D721Med (cell line): ENCODE data around the gene SRD5A3.
"Not testable (repeated sequence)": the region's sequence is repeated elsewhere in the genome, so short reads cannot be mapped to it uniquely, and the experiment has no call there.

Source experiments
- DNase-seq: peaks from one replicate; pipeline ENCODE4 v3.0.0; 2011; ENCODE audit warnings: low spot score; ENCODE audit not compliant: insufficient read length
- FAIRE-seq: peaks from 2 replicates; lab custom pipeline; 2011; peaks lifted over from hg19 to GRCh38; lab: Jason Lieb, UNC
- CTCF ChIP-seq: IDR thresholded peaks from 2 replicates; pipeline ENCODE4 v1.5.1; 2012; ENCODE audit warnings: mild to moderate bottlenecking, control low read depth; ENCODE audit not compliant: insufficient read depth; ENCODE audit errors: missing control alignments

The SRD5A3 gene

GRCh38 chr4:55345054-55345453 lies 988 bp upstream of the SRD5A3 start:
- FAIRE-seq (no peak), DNase-seq (no peak)
- no peak for TF ChIP-seq CTCF

DNA sequence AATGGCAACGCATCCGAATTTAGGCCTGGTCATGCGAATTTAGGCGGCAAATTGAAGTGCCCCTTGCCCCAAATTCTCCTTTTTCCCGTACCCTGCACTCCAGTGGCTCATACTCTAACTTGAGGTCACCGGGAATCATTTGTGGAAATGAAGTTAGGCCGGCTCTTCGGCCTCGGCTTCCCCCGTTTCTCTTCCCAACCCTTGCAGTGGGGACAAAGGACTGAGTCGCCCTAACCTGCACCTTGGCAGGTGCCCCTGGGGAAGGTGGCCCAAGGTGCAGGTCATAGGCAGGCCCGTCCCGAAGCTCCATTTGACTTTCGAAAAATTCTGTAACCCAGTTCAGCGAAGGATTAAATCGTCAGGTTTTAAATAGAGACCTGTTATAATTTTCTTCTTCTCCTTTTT lies 811 bp downstream of the SRD5A3 start:
- TF ChIP-seq CTCF, result no peak
- no peak for DNase-seq
- FAIRE-seq, result no peak

DNA sequence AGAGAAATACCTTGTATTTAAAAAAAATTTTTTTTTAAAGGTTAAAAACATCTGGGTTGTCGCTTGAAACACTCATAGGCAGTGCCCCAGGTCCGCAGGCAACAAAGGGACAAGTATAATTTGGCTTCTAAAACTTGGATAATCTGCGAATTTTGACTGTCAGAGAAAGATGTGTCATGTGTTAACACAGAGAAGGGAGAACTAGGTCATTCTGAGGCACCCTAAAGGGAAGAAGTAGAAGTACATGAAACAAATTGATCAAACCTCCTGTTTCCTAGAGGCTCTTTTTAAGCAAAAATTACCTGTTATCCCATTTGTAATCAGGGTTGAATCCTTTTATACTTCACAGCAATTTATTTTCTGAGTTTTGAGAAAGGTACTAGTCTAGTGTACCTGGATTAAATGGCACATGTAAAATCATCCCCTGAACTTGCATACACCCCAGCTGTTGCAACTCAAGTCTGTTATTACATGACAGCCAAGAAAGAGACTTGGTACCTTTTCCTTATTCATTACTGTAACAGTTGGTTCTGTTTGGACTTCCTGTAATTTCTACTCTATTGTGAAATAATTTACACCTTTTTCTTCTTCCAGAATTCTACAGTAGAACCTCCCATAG lies 1.7 kb downstream of the SRD5A3 start:
- DNase-seq (no peak), FAIRE-seq (no peak)
- TF ChIP-seq CTCF, result no peak

- no peak for DNase-seq
- no peak for FAIRE-seq
- no peak for TF ChIP-seq CTCF
These were observed 2.4 kb downstream of the SRD5A3 start for GRCh38 chr4:55348466-55348865.

GRCh38 chr4:55350870-55351269 lies 4.8 kb downstream of the SRD5A3 start:
- not testable (repeated sequence) for FAIRE-seq, DNase-seq

GRCh38 chr4:55351824-55352223 lies 5.8 kb downstream of the SRD5A3 start:
- no peak for TF ChIP-seq CTCF
- DNase-seq (no peak), FAIRE-seq (no peak)

GRCh38 chr4:55352726-55353125 lies 6.7 kb downstream of the SRD5A3 start:
- TF ChIP-seq CTCF, result no peak
- no peak for FAIRE-seq

DNA sequence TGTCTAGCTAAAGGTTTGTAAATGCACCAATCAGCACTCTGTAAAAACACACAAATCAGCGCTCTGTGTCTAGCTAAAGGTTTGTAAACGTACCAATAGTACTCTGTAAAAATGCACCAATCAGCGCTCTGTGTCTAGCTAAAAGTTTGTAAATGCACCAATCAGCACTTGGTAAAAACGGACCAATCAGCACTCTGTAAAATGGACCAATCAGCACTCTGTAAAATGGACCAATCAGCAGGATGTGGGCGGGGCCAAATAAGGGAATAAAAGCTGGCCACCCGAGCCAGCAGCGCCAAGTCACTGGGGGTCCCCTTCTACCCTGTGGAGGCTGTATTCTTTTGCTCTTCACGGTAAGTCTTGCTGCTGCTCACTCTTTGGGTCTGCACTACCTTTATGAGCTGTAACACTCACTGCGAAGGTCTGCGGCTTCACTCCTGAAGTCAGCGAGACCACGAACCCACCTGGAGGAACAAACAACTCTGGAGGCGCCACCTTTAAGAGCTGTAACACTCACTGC lies 7.2 kb downstream of the SRD5A3 start:
- DNase-seq, FAIRE-seq: not testable (repeated sequence)

More at GRCh38 chr4:55352726-55353125, 6.7 kb downstream of the SRD5A3 start:
- DNase-seq, result no peak
